ENCODE data around the gene CTTNBP2NL.

Gene CTTNBP2NL

GRCh38 chr1:112395821-112396652 lies at the start of gene CTTNBP2NL:
TSS of gene CTTNBP2NL (plus strand) at chr1:112396214. CDS start at chr1:112416166, 19,952 bp downstream.
- peak; percentile 86 for DNase-seq

DNA sequence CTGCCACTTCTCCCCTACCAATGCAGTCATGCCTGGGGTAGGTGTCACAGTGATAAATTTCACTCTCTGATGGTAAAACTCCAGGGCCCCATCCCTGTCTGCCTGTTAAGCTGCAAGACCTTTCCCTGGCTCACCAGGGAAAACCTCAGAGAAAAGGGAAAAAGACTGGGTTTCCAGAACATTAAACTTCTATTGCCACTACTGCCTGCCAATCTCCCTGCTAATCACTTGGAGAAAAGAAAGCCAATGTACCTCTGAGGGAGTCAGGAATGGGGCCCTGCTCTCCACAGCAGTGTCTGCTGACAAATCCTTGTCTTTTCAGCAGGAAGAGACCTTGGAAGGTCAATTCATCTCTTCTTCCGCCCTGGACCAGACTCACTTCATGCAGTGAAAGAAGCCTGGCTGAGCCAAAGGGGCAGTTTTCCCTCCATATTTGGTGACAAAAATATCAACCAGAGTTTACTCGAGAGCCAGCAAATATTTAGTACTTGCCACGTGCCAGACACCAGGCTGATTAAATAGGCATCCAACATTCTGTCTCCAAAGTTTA lies 49.1 kb upstream of the CTTNBP2NL start:
- DNase-seq, result no peak

DNA sequence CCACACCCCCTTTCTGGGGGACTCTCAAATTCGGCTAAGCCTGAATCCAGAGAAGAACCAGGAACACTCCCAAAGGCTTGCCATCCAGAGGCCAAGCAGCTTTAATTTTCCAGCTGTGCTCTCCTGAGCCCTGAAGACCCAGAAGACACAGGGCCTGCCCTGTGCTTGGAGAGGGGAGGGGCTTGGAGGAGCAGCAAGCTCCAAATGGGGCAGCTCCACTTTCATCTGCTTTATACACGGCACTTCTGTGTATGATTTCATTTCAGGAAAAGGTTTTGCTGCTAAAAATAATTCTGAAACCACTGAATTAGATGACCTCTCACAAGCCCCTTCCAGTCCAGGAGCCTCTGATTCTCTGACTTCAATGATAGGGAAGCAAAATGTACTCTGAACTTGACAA lies 39.2 kb upstream of the CTTNBP2NL start:
- DNase-seq, result no peak

DNA sequence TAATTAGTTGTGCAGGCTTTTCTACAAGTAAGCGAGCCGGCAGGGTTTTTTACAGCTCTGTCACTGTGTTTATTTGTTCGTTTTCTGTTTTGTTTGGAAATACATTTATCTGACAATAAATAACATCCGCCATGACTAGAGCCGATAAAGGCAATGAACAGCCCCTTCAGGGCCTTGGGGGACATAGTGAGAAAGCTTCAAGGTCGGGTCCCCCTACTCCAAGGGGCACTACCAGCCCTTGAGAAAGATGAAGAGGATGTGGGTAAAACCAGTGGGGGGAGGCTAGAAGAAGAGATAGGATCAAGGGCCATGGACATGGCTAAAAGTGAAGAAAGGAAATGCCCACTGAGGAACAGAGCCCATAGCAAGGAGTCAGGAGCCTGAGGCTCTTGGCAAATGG lies 38.5 kb upstream of the CTTNBP2NL start:
- DNase-seq, result no peak

DNA sequence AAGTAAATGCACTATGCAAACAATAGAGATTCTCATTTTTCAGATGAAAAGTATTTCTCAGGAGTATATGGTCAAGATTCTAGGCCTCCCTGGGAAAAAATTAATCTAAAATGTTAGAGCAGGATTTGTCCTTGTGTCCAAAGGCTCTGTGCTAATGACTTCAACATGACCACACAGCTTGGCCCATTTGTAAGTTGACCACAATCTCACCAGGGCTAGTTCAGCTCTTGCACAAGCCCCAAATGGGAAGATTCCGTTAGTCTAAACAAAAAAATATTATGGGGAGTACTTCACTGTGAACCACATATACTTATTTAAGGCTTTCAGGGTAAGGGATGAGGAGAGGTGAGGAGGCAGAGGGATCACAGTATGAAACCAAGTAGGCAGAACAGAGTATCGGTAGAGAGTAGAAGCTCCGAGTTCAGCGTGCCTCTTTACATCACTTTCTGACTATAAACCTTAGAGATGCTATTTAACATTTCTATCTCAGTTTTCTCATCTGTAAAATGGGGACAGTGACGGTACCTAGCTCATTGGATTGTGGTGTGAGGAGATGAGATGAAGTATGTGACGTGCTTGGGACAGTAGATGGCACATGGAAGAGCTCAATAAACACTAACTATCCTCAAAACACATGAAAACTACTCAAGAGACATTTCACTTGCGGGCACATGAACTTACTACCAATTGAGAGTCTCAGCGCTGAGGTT lies 37.8 kb upstream of the CTTNBP2NL start:
- no peak for DNase-seq

- DNase-seq, result no peak
Measured at GRCh38 chr1:112358798-112359408, 37.1 kb upstream of the CTTNBP2NL start.

GRCh38 chr1:112359961-112360767 lies 35.9 kb upstream of the CTTNBP2NL start:
- no peak for DNase-seq

DNA sequence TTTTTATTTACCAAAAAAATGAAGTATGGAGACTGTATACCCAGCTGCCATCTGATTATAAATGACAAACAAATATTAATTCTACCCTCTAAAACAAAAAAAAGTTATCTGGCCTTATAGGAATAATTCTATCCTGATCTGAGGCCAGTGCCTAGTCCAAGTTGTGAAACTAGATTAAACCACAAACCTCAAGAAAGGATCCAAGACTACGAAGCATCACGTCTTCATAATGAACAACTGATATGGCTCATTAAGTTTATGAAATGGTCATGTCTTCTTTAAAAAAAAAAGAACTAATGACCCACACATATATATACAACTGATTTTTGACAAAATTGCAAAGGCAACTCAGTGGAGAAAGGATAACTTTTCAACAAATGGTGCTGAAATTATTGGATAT lies 32.4 kb upstream of the CTTNBP2NL start:
- no peak for DNase-seq

DNA sequence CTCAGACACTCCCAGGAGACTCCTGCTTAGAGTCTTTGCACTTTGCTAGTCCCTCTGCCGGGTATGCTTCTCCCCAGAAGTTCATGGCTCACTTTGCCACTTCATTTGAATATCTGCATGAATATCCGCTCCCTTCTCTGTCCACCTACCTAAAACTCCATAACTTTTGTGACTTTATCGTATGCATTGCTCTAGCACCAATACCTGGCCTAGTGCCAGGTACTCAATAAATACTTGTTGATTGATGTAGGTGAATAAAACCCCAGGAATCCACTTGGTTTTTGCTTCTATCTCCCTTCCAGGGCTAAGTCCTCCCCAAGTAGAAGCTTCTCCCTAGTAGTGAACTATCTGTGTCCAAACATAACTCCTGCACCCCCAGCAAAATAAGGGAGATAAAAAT lies 27.8 kb upstream of the CTTNBP2NL start:
- DNase-seq, result no peak

DNA sequence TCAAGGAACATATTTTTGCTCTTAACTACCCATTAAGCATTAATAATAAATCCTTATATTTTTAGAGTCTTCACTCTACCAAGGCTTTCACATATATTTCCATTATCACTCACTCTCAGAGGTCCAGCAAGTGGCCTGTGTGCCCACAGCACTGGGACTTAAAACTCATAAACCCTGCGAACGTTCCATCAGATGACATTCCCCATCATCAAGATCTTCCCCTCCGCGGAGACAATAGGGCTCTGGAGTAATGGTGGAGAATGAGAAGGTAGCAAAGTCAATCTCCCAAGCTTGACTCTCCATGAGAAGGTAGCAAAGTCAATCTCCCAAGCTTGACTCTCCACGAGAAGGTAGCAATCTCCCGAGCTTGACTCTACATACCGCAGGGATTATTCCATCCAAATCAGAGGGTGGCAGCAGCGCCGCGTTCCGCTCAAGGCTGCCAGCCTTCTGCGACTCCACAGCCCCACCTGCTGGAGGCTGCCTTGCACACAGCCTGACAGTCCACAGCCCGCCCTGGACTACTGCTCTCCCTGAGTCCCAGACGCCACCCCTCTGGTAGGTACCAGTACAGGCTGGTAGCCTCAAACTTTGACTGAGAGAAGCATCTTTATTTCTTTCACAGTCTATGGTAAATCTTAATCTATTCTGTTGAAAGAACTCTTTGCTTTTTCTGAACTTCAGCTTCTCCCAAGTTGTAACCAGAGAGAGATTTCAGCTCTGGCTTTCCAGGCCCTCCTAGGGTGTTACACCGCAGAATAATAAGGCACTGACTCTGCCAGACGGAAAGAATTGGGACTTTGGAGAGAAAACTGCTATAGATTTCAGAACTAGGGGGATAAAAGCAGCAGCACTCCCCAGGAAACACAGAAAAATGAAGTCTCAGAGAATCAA lies 26.4 kb upstream of the CTTNBP2NL start:
- peak; percentile 23 for DNase-seq

- no peak for DNase-seq
Measured at GRCh38 chr1:112370996-112371395, 25.0 kb upstream of the CTTNBP2NL start.

DNA sequence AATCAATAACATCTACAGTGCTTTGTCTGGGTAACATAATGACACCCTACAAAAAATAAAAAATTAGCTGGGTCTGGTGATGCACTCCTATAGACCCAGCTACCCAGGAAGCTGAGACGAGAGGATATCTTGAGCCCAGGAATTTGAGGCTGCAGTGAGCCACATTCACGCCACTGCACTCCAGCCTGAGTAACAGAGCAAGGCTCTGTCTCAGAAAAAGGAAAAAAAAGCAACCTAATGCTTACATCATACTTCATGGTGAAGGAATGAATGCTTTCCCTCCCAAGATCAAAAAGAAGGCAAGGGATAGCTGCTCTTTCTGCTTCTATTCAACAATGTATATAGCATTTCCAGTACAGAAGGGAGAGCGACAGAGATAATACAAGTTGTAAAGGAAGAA lies 24.2 kb upstream of the CTTNBP2NL start:
- DNase-seq, result no peak

GRCh38 chr1:112373806-112374205 lies 22.2 kb upstream of the CTTNBP2NL start:
- DNase-seq, result no peak

DNA sequence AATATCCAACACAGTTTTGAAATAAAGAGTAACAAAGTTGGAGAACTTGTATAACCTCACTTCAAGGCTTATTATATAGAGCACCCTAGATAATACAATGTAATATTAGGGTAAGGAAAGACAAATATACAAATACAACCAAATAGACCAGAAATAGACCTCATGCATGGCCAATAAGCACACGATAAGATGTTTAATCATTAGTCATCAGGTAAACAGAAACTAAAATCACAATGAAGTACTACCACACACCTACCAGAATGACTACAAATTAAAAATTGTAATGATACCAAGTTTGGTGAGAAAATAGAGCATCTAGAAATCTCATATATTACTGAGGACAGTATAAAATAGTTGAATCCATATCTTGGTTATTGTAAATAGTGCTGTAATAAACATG lies 20.3 kb upstream of the CTTNBP2NL start:
- DNase-seq, result no peak

DNA sequence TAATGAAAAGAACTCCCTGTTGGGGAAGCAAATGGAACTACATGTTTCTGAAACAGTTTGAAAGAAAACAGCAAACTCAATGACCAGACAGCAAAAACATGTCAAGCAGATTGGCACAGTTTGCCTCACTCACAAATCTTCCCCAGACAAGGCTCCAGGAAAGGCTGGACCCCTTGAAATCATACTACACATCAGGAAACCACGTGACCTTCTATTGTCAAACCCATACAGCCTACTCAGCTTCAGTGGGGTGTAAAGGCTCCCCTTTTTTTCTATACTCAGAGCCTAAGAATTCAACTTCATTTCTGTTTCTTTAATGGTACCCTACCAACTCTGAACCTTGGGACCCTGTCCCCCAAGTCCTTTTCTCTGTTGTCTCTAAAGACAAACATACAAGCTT lies 15.7 kb upstream of the CTTNBP2NL start:
- no peak for DNase-seq

DNA sequence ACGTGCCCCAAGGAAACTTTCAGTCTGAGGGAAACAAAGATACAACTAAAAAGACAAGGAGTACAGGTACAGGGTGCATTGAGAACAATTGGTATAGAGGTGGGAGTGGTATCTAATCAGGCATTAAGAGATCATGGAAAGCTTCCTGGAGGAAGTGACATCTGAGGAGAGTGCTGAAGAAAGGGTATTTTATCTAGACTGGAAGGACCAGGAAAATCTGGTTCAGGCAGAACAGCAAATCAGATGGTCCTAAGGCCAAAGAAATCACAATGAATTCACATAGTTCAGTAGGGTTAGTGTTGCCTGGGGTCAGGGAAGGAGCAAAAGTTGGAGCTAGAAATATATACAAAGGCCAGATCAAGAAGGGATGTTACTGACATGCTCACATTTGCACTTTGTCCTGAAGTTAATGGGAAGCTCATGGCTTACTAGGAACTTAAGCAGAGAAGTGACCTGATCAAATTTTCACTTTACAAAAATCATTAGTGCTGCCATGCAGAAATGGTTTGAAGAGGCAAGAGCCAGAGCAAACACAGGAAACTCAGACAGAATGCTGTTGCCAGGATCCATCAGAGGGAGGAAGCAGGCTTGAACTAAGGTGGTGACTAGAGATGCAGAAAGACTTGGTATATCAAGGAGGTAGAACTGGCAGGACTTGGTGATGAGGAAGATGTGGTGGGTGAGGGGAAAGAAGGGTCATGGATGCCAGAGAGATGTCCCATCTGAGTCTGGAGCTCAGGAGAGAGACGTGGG lies 14.5 kb upstream of the CTTNBP2NL start:
- DNase-seq, result no peak

DNA sequence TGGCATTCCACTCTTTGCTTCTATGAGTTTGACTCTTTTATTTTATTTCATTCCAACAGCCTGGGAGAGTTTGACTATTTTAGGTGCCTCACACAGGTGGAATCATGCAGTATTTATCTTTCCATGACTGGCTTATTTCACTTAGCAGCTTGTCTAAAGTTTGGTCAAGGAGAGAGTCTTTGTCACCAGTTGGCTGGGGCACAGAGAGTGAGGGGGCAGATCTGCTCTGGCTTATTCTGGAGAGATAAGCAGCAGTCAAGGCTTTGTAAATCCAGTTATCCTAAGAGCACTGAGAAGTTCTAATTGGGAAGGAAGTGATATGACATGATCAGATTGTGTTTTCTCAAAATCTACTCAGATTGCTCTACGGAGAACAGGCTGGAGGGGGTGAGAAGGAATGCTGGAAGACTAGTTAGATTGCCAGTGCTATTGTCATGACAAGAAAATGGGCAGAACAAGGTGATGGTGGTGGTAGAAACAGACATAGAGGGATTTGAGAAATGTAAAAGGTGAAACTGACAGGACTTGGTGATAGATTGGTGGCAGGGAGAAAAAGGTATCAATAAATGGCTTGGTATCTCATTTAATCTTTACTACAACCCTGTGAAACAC lies 12.1 kb upstream of the CTTNBP2NL start:
- no peak for DNase-seq

DNA sequence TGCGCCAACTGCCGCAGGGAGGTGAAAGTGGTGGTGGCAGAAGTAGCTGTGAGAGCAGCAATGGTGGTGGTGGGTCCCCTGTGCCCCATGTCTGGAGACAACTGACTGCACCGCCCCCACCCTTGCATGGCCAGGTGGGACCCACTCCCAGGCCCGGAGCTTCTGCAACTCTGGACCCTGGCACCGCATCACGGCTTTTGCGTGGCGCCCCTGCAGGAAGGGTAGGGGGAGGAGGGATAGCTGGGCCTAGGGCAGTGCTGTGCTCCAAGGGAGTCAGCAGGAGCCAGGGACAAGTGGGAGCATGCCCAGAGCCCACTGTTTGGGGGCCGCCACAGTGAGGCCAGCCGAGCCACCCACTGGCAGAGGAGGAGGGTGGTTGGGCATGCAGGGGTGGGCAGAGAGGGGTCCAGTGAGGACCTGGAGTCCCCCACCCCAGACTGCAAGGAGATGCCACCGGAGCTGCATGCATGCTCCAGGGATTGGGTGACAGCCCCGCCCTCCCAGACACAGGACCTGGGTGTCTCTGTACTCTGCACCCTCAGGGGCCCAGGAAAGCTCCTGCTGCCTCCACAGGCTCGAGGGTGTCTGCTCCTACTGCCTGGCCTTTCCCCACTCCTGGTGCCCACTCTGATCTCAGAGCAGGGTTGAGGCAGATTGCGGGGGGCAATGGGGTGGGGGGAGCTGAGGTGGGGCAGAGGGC lies 9.8 kb upstream of the CTTNBP2NL start:
- DNase-seq, result no peak

DNA sequence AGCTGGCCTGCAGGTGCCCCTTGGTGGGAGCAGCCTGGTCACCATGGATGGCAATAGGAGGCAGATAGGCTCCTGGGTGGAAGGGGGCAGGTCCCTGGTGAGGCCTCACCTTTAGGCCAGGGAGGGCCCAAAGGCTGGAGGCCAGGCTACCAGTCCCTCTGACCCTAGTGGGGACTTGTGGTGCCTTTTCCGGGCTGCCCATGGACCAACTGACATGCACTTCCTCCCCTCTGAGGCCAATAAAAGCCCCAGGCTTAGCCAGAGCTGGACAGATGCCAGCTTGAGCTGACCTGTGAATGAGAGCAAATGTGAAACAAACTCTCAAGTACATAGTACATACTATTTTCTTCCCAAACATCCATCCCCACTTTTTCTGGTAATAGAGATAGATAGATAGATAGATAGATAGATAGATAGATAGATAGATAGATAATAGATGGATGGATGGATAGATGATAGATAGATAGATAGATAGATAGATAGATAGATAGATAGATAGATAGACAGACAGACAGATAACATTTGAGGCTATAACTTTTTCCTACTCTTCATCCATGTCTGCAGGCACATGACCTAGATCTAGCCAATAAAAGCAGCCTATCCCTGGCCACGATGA lies 9.2 kb upstream of the CTTNBP2NL start:
- DNase-seq, result no peak
